H9 (cell line): ENCODE measurements around the gene ARID1B. TPM values are rescaled to one million over a fixed set of nuclear protein-coding genes. Genes with fewer than 3 reads are reported as not detected.

Experiments
- DNase-seq: peaks from one replicate; pipeline ENCODE4 v3.0.0-alpha.2; 2017
- H2AFZ ChIP-seq: one replicate; pipeline ENCODE4 v1.6.1; 2013; ENCODE audit warnings: mild to moderate bottlenecking, low read length, control low read depth, moderate library complexity
- H2AK5ac ChIP-seq: 2 replicates; pipeline ENCODE4 v1.6.1; 2013; ENCODE audit warnings: low read length, control low read depth, mixed read lengths; ENCODE audit not compliant: insufficient read length
- H2BK120ac ChIP-seq: one replicate; pipeline ENCODE4 v1.6.1; 2013; ENCODE audit warnings: low read depth, mild to moderate bottlenecking, low read length, control low read depth, inconsistent platforms; ENCODE audit not compliant: poor library complexity, severe bottlenecking
- H2BK12ac ChIP-seq: 2 replicates; pipeline ENCODE4 v1.6.1; 2013; ENCODE audit warnings: low read length, control low read depth, mixed read lengths, low read depth; ENCODE audit not compliant: insufficient read length
- H2BK15ac ChIP-seq: 2 replicates; pipeline ENCODE4 v1.6.1; 2013; ENCODE audit warnings: low read depth, low read length, control low read depth
- H2BK20ac ChIP-seq: one replicate; pipeline ENCODE4 v1.6.1; 2013; ENCODE audit warnings: low read depth, mild to moderate bottlenecking, low read length, control low read depth, inconsistent platforms; ENCODE audit not compliant: poor library complexity, severe bottlenecking
- H2BK5ac ChIP-seq: 2 replicates; pipeline ENCODE4 v1.6.1; 2013; ENCODE audit warnings: low read length, control low read depth, mixed read lengths; ENCODE audit not compliant: insufficient read length
- H3K14ac ChIP-seq: 2 replicates; pipeline ENCODE4 v1.6.1; 2013; ENCODE audit warnings: low read length, control low read depth; ENCODE audit not compliant: insufficient read depth
- H3K18ac ChIP-seq: 2 replicates; pipeline ENCODE4 v1.6.1; 2013; ENCODE audit warnings: low read depth, mild to moderate bottlenecking, mixed read lengths, low read length, control low read depth; ENCODE audit not compliant: insufficient read length
- H3K23ac ChIP-seq: 2 replicates; pipeline ENCODE4 v1.6.1; 2013; ENCODE audit warnings: low read length, control low read depth, mixed read lengths, low read depth; ENCODE audit not compliant: insufficient read length
- H3K23me2 ChIP-seq: 2 replicates; pipeline ENCODE4 v1.6.1; 2013; ENCODE audit warnings: low read depth, mild to moderate bottlenecking, mixed read lengths, low read length, control low read depth; ENCODE audit not compliant: insufficient read length, poor library complexity, severe bottlenecking
- H3K27ac ChIP-seq: 2 replicates; pipeline ENCODE4 v1.5.1; 2013; ENCODE audit warnings: low read length, control low read depth, mixed read lengths, low read depth; ENCODE audit not compliant: insufficient read length
- H3K27me3 ChIP-seq: 2 replicates; pipeline ENCODE4 v1.6.1; 2013; ENCODE audit warnings: low read length, control low read depth, inconsistent platforms; ENCODE audit not compliant: insufficient read depth
- H3K4ac ChIP-seq: 2 replicates; pipeline ENCODE4 v1.6.1; 2013; ENCODE audit warnings: low read depth, mild to moderate bottlenecking, control low read depth, inconsistent platforms, low read length, moderate library complexity
- H3K4me1 ChIP-seq: 2 replicates; pipeline ENCODE4 v1.6.1; 2013; ENCODE audit warnings: low read length, control low read depth, inconsistent platforms; ENCODE audit not compliant: insufficient read depth
- H3K4me2 ChIP-seq: 2 replicates; pipeline ENCODE4 v1.6.1; 2013; ENCODE audit warnings: low read length, control low read depth, mixed read lengths; ENCODE audit not compliant: insufficient read length, insufficient read depth
- H3K56ac ChIP-seq: 2 replicates; pipeline ENCODE4 v1.6.1; 2013; ENCODE audit warnings: low read depth, mild to moderate bottlenecking, mixed read lengths, low read length, control low read depth; ENCODE audit not compliant: insufficient read length
- H3K79me1 ChIP-seq: 2 replicates; pipeline ENCODE4 v1.6.1; 2013; ENCODE audit warnings: low read depth, mild to moderate bottlenecking, moderate library complexity, low read length, control low read depth, inconsistent platforms; ENCODE audit not compliant: insufficient read depth, poor library complexity, severe bottlenecking
- H3K79me2 ChIP-seq: 2 replicates; pipeline ENCODE4 v1.6.1; 2013; ENCODE audit warnings: low read length, control low read depth, inconsistent platforms; ENCODE audit not compliant: insufficient read depth
- H3K9ac ChIP-seq: 2 replicates; pipeline ENCODE4 v1.6.1; 2013; ENCODE audit warnings: low read length, control low read depth, mixed read lengths; ENCODE audit not compliant: insufficient read length; ENCODE audit errors: extremely low read depth
- H3K9me3 ChIP-seq: one replicate; pipeline ENCODE4 v1.6.1; 2013; ENCODE audit warnings: low read depth, low read length, inconsistent platforms; ENCODE audit not compliant: control insufficient read depth
- H3T11ph ChIP-seq: one replicate; pipeline ENCODE4 v1.6.1; 2013; ENCODE audit warnings: mild to moderate bottlenecking, low read length, control low read depth, inconsistent platforms
- H4K20me1 ChIP-seq: one replicate; pipeline ENCODE4 v1.6.1; 2013; ENCODE audit not compliant: control insufficient read depth, insufficient read length, insufficient read depth
- H4K5ac ChIP-seq: 2 replicates; pipeline ENCODE4 v1.6.1; 2013; ENCODE audit warnings: low read depth, mild to moderate bottlenecking, mixed read lengths, low read length, control low read depth; ENCODE audit not compliant: insufficient read length
- H4K8ac ChIP-seq: replicated peaks from 2 replicates; pipeline ENCODE4 v1.6.1; 2013; ENCODE audit warnings: low read length, control low read depth, mixed read lengths, low read depth; ENCODE audit not compliant: insufficient read length
- H4K91ac ChIP-seq: 2 replicates; pipeline ENCODE4 v1.6.1; 2013; ENCODE audit warnings: low read depth, mild to moderate bottlenecking, moderate library complexity, mixed read lengths, low read length, control low read depth; ENCODE audit not compliant: insufficient read length
- H3K27ac Mint-ChIP-seq, 3 experiments: 2 replicates in 2 of 3; 3 replicates in 1 of 3; pipeline ENCODE4 v1.8.0; 2020 to 2021; ENCODE audit warnings: mixed read lengths in 3 of 3, mild to moderate bottlenecking in 1 of 3, moderate library complexity in 1 of 3
- H3K27me3 Mint-ChIP-seq: 2 replicates; pipeline ENCODE4 v1.8.0; 2021; ENCODE audit warnings: low read depth, mild to moderate bottlenecking, moderate library complexity, mixed read lengths
- H3K36me3 Mint-ChIP-seq, 3 experiments: 2 replicates in 2 of 3; 3 replicates in 1 of 3; pipeline ENCODE4 v1.8.0; 2020 to 2021; ENCODE audit warnings: low read depth in 3 of 3, mixed read lengths in 3 of 3; ENCODE audit not compliant: insufficient read depth in 1 of 3
- H3K4me1 Mint-ChIP-seq, 2 experiments: 2 replicates each; pipeline ENCODE4 v1.8.0; 2020; ENCODE audit warnings: mixed read lengths in 2 of 2
- H3K4me3 Mint-ChIP-seq, 2 experiments: 2 replicates in 1 of 2; 3 replicates in 1 of 2; pipeline ENCODE4 v1.8.0; 2020 to 2021; ENCODE audit warnings: mild to moderate bottlenecking in 2 of 2, mixed read lengths in 2 of 2, moderate library complexity in 1 of 2
- H3K9me3 Mint-ChIP-seq, 2 experiments: 2 replicates in 1 of 2; 3 replicates in 1 of 2; pipeline ENCODE4 v1.8.0; 2020; ENCODE audit warnings: mild to moderate bottlenecking in 2 of 2, mixed read lengths in 2 of 2, moderate library complexity in 1 of 2
- CTCF ChIP-seq: fragments of 200-600 bp; sonication (generic); conservative IDR thresholded peaks from 3 replicates; pipeline ENCODE4 v1.8.0; 2021; ENCODE audit warnings: antibody characterized with exemption, mild to moderate bottlenecking
- WGBS: extraction: QIAGEN DNeasy Blood & Tissue Kit; methylation state at CpG from one replicate; pipeline ENCODE4 v1.1.7; 2013; ENCODE audit warnings: missing lambda C conversion rate, low lambda C conversion rate, mixed read lengths; ENCODE audit not compliant: insufficient read length; ENCODE audit errors: extremely low coverage; 5-methylcytosine and 5-hydroxymethylcytosine counted together
- total RNA-seq: library from RNA; stranded (reverse); gene quantifications from 2 replicates; pipeline ENCODE4 v1.2.1, GENCODE V29; 2021

Gene ARID1B
- total RNA-seq, 1 experiment from 2014 or later: 88.2 TPM

GRCh38 chr6:157056275-157056674 lies 279.1 kb downstream of the ARID1B start:
- no peaks in the 10 kb centered on the region for H3K23me2 ChIP-seq
- H2BK120ac ChIP-seq: no peak overlapping the region
- Mint-ChIP-seq H3K4me1 (peaks cover 18 to 27% of the 10 kb centered on the region in 2 experiments), H3K4me3 (no peak overlapping the region), H3K36me3 (peaks cover 2 to 21% (median 15%) of the 10 kb centered on the region in 3 experiments; a peak in 5 of 7 replicates), H3K9me3 (peaks cover 3 to 8% of the 10 kb centered on the region in 2 experiments; a peak in 3 of 5 replicates), H3K27ac (no peak overlapping the region; a peak in 1 of 7 replicates), H3K27me3 (no peaks in the 10 kb centered on the region)
- H3K27me3 ChIP-seq: no peaks in the 10 kb centered on the region
- no peaks in the 10 kb centered on the region for H3K9me3 ChIP-seq
- no peak overlapping the region for H2BK5ac ChIP-seq
- H3K79me1 ChIP-seq: no peaks in the 10 kb centered on the region
- H3K4ac ChIP-seq: no peak overlapping the region
- H3K23ac ChIP-seq: no peak overlapping the region
- H4K91ac ChIP-seq: no peak overlapping the region
- H3K14ac ChIP-seq: no peak overlapping the region
- H4K8ac ChIP-seq: no peak overlapping the region
- H2AK5ac ChIP-seq: no peak overlapping the region
- H3K56ac ChIP-seq: no peak overlapping the region
- no peak overlapping the region for H2AFZ ChIP-seq
- H3T11ph ChIP-seq: no peak overlapping the region
- H3K4me2 ChIP-seq: no peak overlapping the region
- H3K18ac ChIP-seq: no peak overlapping the region
- H2BK12ac ChIP-seq: no peak overlapping the region
- no peak overlapping the region for H4K5ac ChIP-seq
- no peak overlapping the region for H3K27ac ChIP-seq
- DNase-seq: no peak
- no peak for TF ChIP-seq CTCF
- no CpG with 5 or more reads among the region's 1 CpG for WGBS
- no peaks in the 10 kb centered on the region for H4K20me1 ChIP-seq
- no peak overlapping the region for H2BK20ac ChIP-seq
- 0 out of 2 replicates have a peak, but pooled peaks cover 1% of the 10 kb centered on the region for H3K79me2 ChIP-seq
- no peaks in the 10 kb centered on the region for H3K4me1 ChIP-seq
- no peak overlapping the region for H2BK15ac ChIP-seq
- no peak overlapping the region for H3K9ac ChIP-seq
